Cardiac muscle cell (in vitro differentiated cells and primary cell): ENCODE data around the gene VEGFB. TPM values are rescaled to one million over a fixed set of nuclear protein-coding genes. Genes with fewer than 3 reads are reported as not detected.

Experiments used
- DNase-seq, 2 donors: peaks; one replicate each; pipeline versions ENCODE4 v3.0.0 to v3.0.0-alpha.2; 2010 to 2017; ENCODE audit warnings: low read depth in 1 of 2, low spot score in 1 of 2
- H3K27ac ChIP-seq: fragments of 200-600 bp; sonication (generic); 2 replicates; pipeline ENCODE4 v1.5.1; 2016
- H3K27me3 ChIP-seq: fragments of 200-600 bp; sonication (generic); 2 replicates; pipeline ENCODE4 v1.6.0; 2016; ENCODE audit warnings: control low read depth
- H3K36me3 ChIP-seq: fragments of 200-600 bp; sonication (generic); 2 replicates; pipeline ENCODE4 v1.5.1; 2016; ENCODE audit warnings: control low read depth
- H3K4me1 ChIP-seq: fragments of 200-600 bp; sonication (generic); 2 replicates; pipeline ENCODE4 v1.8.1; 2017; ENCODE audit warnings: low read depth, mild to moderate bottlenecking, mixed run types
- H3K4me3 ChIP-seq: fragments of 200-600 bp; sonication (generic); 2 replicates; pipeline ENCODE4 v1.5.1; 2016; ENCODE audit warnings: mild to moderate bottlenecking
- H3K9me3 ChIP-seq: fragments of 200-600 bp; sonication (generic); 2 replicates; pipeline ENCODE4 v1.5.1; 2017; ENCODE audit warnings: low read depth, mild to moderate bottlenecking, control low read depth
- polyA plus RNA-seq: library from polyadenylated mRNA; unstranded; fragments of >200 nt; fragmentation: Nextera tagmentation; extraction: Ambion mirVana; gene quantifications from 2 replicates; pipeline ENCODE4 v1.2.1, GENCODE V29; 2016
- total RNA-seq: library from RNA; depleted of rRNA; stranded (reverse); fragments of >200 nt; gene quantifications from 2 replicates; pipeline ENCODE4 v1.2.3, GENCODE V29; 2016
- TF ChIP-seq, protein P1 (sequence below): IDR thresholded peaks from 2 replicates; pipeline ENCODE4 v1.5.1; 2012; ENCODE audit warnings: low read depth, mild to moderate bottlenecking, low read length

VEGFB gene
- total and polyA plus RNA-seq, 2 experiments from 2014 or later = 162 to 199 TPM

DNA sequence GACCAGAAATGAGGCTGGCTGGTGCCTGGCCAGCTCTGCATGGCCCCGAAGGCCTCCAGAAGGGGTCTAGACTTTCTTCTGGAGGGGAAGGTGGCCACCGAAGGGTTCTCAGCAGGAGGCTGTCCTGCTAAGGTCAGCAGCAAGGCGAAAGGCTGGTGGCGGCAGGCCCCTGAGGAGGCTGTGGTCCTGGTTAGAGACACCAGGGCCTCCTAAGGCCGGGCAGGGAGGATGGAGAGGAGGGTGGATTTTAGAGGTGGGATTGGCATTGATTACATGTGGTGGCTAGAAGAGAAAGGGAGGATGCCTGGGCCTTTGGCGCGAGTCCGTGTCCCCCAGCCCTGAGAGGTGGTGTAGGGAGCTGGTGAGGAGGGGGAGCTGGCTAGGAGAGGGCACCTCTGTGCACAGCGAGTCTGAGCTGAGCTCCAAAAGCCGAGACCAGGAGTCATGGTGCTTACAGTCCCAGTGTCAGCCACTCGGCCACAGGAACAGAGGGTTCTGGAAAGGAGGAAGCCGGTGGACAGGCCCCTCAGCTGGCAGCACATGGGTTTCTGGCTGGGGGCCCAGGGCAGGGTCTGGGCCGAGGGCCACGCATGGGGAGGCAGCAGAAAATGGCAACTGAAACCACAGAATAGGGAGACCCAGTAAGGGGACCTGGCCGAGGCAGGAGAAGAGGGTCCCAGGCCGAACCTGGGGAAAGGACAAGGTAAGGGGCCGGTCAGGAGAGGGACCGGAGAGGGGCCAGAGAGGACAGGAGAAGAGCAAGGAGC lies 25.4 kb upstream of the VEGFB start:
- DNase-seq = no peak
- H3K36me3 ChIP-seq = peaks cover 3% of the 10 kb centered on the region
- TF ChIP-seq, protein P1, sequence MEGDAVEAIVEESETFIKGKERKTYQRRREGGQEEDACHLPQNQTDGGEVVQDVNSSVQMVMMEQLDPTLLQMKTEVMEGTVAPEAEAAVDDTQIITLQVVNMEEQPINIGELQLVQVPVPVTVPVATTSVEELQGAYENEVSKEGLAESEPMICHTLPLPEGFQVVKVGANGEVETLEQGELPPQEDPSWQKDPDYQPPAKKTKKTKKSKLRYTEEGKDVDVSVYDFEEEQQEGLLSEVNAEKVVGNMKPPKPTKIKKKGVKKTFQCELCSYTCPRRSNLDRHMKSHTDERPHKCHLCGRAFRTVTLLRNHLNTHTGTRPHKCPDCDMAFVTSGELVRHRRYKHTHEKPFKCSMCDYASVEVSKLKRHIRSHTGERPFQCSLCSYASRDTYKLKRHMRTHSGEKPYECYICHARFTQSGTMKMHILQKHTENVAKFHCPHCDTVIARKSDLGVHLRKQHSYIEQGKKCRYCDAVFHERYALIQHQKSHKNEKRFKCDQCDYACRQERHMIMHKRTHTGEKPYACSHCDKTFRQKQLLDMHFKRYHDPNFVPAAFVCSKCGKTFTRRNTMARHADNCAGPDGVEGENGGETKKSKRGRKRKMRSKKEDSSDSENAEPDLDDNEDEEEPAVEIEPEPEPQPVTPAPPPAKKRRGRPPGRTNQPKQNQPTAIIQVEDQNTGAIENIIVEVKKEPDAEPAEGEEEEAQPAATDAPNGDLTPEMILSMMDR = no peak
- no peak overlapping the region for H3K4me3 ChIP-seq
- no peaks in the 10 kb centered on the region for H3K9me3 ChIP-seq
- peaks cover 2% of the 10 kb centered on the region for H3K4me1 ChIP-seq
- no peaks in the 10 kb centered on the region for H3K27me3 ChIP-seq
- H3K27ac ChIP-seq = no peak overlapping the region

DNA sequence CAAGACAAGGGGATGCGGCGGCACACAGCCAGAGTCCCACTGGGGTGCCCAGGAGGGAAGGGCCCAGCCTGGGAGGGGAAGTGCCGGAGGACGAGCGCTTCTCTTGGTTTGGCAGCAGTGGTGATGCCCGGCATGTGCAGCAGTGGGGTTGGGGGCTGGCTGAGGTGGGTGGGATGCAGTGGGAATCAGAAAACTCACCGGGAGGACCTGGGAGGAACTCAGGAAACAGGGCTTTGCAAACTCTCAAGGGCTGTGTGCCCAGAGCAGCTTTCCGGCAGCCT lies 24.9 kb upstream of the VEGFB start:
- no peaks in the 10 kb centered on the region for H3K9me3 ChIP-seq
- TF ChIP-seq, protein P1 = no peak
- H3K36me3 ChIP-seq = no peaks in the 10 kb centered on the region
- DNase-seq = no peak
- H3K27me3 ChIP-seq = no peaks in the 10 kb centered on the region
- no peak overlapping the region for H3K27ac ChIP-seq
- no peak overlapping the region for H3K4me3 ChIP-seq
- H3K4me1 ChIP-seq = no peaks in the 10 kb centered on the region

DNA sequence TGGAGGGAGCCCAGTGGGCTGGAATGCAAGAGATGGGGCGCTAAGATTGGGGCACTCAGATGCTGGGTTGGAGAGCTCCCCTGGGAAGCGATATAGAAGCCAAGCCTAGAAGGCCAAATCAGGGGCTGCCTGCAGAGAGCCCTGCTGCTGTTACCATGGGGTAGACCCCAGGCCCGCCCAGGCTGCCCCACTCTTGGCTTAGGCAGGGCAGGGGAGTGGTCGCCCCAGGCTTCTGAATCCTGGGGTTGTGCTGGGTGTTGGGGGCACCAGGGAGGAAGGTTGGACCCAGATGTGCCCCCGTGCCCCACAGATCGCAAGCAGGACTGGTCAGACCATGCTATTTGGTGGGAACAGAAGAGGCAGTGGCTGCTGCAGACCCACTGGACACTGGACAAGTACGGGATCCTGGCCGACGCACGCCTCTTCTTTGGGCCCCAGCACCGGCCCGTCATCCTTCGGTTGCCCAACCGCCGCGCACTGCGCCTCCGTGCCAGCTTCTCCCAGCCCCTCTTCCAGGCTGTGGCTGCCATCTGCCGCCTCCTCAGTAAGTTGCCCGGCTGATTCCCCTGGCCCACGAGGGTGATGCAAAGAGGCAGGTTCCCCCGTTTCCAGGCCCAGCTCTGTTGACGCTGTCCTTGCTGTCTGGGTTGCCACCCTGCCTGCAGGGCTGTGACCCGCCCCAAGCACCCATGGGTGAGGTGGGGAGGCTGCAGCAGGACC lies 23.9 kb upstream of the VEGFB start:
- Histone ChIP-seq H3K27me3 (no peaks in the 10 kb centered on the region), H3K4me3 (no peak overlapping the region), H3K4me1 (no peaks in the 10 kb centered on the region), H3K9me3 (no peaks in the 10 kb centered on the region), H3K27ac (no peak overlapping the region), H3K36me3 (no peaks in the 10 kb centered on the region)
- TF ChIP-seq, protein P1 = no peak
- no peak for DNase-seq

DNA sequence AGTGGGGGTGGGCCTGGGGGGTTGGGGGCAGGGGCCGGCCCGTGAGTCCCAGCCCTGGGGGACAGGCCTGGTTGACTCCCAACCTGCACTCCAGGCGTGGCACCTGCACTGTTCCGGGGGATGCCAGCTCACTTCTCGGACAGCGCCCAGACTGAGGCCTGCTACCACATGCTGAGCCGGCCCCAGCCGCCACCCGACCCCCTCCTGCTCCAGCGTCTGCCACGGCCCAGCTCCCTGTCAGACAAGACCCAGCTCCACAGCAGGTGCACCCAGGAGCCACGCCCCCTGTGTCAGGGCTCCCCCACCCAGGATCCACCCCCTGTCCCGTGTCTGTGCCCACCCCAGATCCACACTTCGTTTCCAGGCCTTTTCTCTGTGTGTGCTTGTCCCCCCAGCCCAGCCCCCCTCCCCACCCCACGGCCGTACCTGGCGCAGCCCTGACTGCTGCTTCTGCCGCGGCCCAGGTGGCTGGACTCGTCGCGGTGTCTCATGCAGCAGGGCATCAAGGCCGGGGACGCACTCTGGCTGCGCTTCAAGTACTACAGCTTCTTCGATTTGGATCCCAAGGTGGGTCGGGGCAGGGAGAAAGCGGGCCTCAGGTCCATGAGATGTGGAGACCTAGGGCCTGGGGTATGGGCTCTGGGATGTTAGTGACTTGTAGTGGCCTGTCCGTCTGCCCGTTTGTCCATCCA lies 23.1 kb upstream of the VEGFB start:
- H3K9me3 ChIP-seq = no peaks in the 10 kb centered on the region
- H3K27me3 ChIP-seq = no peaks in the 10 kb centered on the region
- H3K27ac ChIP-seq = no peak overlapping the region
- TF ChIP-seq, protein P1 = no peak
- H3K36me3 ChIP-seq = no peaks in the 10 kb centered on the region
- DNase-seq = no peak
- no peak overlapping the region for H3K4me3 ChIP-seq
- H3K4me1 ChIP-seq = no peaks in the 10 kb centered on the region

DNA sequence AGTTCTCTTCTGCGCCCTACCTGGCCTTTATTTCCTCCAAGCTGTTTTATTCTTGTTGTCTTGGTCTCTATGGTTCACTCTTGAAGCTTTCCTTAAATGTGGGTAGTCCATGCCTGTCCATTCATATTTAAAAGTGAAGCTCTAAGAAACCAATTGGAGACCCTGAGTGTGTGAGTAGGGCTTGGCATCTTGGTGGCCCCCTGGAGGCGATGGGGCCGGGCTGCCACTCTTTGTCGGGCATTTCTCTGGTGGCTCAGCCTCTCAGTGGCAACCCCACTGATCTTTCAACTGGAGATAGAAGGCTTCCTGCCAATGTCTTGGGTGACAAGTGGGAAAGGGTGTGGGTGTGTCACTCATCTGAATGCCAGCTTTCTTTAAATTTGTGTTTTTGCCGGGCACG lies 17.5 kb upstream of the VEGFB start:
- Histone ChIP-seq H3K27me3 (no peaks in the 10 kb centered on the region), H3K9me3 (no peaks in the 10 kb centered on the region), H3K36me3 (no peaks in the 10 kb centered on the region), H3K27ac (no peak overlapping the region), H3K4me3 (no peak overlapping the region), H3K4me1 (no peaks in the 10 kb centered on the region)
- TF ChIP-seq, protein P1 = no peak
- DNase-seq = no peak
